CD4-positive, alpha-beta T cell treated with Interleukin-4 for 4 hours (primary cell): ENCODE measurements around the gene BSCL2.
"Not testable (repeated sequence)": the region's sequence is repeated elsewhere in the genome, so short reads cannot be mapped to it uniquely, and the experiment has no call there.

Source experiments
- DNase-seq: peaks from one replicate; pipeline ENCODE4 v3.0.0-alpha.2; 2020

The BSCL2 gene

GRCh38 chr11:62716816-62717215 is 9.6 kb upstream of the BSCL2 start:
- DNase-seq, result no peak

DNA sequence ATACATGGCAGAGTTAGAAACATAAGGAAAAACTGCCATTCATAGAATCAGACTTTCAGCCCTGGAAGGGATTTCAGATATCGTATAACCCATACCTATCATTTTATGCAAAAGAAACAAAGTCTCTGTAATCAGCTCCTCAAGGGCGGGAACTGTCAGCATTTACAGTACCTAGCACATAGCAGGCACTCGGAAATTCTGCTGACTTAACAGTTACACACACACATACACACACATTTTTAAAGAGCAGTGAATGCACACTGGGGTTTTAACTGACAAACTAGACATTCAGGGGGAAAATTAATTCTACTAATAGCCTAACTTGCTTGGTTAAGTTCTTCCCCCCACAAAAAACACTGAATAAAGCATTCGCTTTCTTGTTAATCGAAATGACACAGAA is 9.0 kb upstream of the BSCL2 start:
- DNase-seq, result no peak

- DNase-seq, result no peak
Measured at GRCh38 chr11:62715150-62716130, 8.2 kb upstream of the BSCL2 start.

- no peak for DNase-seq
Measured at GRCh38 chr11:62713343-62713742, 6.1 kb upstream of the BSCL2 start.

- DNase-seq, result peak; percentile 38
Measured at GRCh38 chr11:62712861-62713260, 5.6 kb upstream of the BSCL2 start.

GRCh38 chr11:62712276-62712812 is 5.1 kb upstream of the BSCL2 start:
- no peak for DNase-seq

GRCh38 chr11:62710001-62710345 is 2.7 kb upstream of the BSCL2 start:
- no peak for DNase-seq

DNA sequence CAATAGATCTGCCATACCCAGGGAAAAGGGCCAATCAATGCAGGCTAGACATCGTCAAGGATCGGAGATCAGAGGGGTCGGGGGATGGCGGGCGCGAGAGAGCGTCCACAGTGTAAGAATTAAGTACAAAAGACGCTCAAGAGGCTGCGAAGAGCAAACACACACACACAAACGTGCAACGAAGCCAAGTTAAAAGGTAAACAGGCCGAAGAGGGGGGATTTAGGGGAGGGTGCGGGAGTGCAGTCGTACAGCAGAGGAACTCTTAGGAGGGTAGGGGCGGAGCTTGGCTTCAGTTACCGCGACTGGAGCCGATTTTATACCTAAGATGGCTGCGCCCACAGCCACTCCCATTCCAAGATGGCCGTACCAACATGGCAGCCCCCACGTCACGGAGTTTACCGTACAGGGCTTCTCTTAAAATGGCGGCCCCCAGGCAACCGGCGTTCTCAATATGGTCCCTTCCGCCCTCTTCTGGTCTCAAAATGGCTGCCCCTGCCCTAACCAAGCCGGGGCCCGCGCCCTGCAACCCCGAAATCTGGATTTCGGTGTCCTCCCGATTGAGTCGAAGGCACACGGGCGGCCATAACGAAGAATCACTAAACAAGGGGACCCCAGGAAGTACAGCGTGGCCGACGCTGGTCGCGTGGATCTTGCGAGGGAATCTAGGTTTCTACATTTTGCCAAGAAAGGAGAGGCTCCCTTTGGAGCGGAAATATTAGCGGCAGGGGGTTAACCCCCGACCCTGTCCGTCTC is 2.2 kb upstream of the BSCL2 start:
- DNase-seq, result peak; percentile 98

GRCh38 chr11:62708793-62709192 is 1.6 kb upstream of the BSCL2 start:
- peak; percentile 42 for DNase-seq

GRCh38 chr11:62708392-62708791 is 1.2 kb upstream of the BSCL2 start:
- no peak for DNase-seq

- DNase-seq, result no peak
Measured at GRCh38 chr11:62706850-62707247, 375 bp downstream of the BSCL2 start.

GRCh38 chr11:62705880-62706849 is 1.1 kb downstream of the BSCL2 start:
- DNase-seq, result peak; percentile 92

GRCh38 chr11:62705413-62705812 is 1.8 kb downstream of the BSCL2 start:
- no peak for DNase-seq

GRCh38 chr11:62703921-62704320 is 3.3 kb downstream of the BSCL2 start:
- DNase-seq, result not testable (repeated sequence)

- no peak for DNase-seq
Measured at GRCh38 chr11:62702246-62702645, 5.0 kb downstream of the BSCL2 start.

DNA sequence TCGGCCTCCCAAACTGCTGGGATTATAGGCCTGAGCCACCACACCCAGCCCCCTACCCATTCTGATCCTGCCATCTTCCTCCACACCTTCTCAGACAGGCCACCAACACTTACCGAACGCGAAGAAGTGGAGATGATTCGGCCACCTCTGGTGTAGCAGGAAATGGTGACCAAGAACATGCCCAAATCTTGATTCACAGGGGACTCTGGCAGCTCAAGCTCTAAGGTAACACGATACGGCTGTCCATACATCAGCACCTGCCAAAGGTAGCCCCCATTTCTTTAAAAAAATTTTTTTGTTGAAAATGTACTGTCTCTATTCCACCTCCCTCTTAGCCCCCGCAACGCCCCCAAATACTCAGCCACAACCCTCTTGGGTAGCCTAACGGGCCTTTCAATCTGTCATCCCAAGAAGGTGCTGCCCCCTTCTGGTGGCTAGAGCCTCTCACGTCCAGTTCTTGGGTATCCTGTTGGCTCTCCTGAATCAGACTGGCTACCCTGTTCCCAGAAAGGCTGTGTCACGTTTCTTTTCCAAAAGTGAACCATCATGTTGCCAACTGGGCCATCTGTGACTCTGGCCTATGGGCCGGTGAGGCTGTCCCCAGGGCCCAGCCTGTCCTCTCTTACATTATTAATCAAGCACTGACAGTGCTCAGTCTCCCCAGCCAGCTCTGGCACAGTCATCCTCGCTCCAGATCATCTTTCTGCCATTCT is 12.6 kb downstream of the BSCL2 start:
- DNase-seq, result peak; percentile 79

- not testable (repeated sequence) for DNase-seq
Measured at GRCh38 chr11:62693624-62694023, 13.6 kb downstream of the BSCL2 start.

DNA sequence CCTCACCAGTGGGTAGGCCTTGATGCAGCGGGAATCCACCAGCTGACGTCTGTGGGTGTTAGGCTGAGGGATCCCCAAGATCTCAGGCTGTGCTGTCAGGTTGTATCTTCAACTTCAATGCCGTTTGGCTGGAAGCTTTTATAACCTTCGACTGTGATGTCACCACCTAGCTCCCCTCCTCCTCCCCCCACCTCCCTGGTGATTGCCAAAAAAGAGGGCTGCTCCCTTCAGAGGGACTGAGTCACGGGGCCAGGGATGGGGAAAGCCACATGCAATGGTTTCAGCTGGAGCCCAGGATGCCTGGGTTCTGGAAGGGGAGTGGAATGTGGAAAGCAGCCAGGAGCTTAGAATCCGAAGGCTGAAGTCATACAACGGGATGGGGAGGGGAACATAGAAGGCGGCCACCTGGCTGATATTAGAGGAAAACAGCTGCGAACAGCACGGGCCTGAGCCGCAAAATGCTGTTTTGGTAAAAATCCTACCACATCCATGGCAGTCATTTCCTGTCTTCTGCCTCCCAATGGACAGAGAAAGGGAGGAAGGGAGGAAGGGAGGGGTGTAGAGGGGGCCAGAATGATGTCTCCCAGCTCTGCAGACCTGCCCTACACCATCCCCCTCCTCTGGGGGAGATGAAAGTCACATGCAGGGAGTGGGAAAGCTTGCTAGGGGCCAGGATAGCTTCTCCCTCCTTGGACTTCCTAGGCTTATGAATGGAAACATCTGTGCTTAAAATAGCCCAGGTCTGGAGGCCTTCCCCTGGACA is 17.6 kb downstream of the BSCL2 start, which contains the start of gene LRRN4CL:
TSS of gene LRRN4CL (minus strand) at position 110 of the 763 bp plus-strand sequence. CDS start 1,022 bp downstream, outside the sequence.
- no peak for DNase-seq

- no peak for DNase-seq
Measured at GRCh38 chr11:62688491-62688890, 18.7 kb downstream of the BSCL2 start.

DNA sequence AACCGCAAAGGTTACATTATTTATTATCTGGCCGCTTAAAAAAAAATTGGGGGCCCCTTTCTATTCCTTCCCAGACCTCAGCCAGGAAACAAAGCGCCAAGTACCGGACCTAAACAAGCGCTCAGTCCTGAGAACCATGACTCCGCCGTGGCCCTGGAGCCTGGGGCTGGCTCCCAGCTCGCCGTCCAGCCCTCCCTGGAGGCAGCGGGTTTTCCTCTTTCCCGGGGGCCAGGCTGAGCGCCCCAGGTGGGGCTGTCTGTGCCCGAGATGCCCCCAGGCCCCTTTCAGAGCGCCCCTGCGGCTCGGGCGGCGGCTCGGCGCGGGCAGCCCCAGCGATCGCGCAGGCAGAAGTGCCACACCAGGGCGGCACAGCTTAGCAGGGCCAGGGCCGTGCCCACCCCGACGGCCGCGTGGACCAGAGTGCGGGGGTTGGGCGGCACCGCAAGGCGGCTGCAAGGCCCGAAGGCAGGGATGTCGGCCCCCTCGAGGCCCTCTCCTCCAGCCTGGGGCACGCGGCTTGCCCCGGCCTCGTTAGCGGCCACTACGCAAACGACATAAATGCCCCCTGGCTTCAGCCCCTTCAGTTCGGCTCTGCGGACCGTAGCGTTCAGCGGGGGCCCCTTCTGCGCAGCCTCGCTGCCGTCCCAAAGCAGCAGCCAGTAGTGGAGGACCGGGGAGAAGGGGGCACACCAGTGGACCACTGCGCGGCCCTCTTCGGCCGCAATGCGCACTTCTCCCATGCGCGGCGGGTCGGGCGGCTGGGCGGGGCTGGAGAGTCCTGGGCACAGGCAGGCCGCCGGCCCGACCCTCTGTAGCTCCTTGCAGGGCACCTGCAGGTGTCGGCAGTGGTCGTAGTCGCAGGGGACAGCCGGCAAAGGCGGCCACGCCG is 19.5 kb downstream of the BSCL2 start:
- DNase-seq, result no peak
